ENCODE measurements around the gene CLCN1. TPM values are rescaled to one million over a fixed set of nuclear protein-coding genes. Genes with fewer than 3 reads are reported as not detected.

The CLCN1 gene
- total and polyA plus RNA-seq, 2 donors (not counting 1 experiment from before 2014, with no cell fraction given), result under 0.01 TPM; not detected in 1

DNA sequence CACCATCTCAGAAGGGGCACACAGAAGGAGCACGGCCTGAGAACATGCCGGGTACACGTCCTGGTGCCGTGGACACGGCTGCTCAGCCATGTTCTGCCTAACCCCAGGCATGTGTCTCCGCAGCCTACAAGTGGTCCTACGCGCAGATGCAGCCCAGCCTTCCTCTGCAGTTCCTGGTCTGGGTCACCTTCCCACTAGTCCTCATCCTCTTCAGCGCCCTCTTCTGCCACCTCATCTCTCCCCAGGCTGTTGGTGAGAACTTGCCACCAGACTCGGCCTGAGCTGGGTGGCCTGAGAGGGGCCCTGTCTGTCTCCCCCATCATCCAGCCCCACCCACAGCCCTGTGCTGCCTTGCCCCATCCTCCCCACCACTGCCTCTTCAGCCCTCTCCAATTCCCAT is 5.3 kb downstream of the CLCN1 start:
- H3K9me3 ChIP-seq (ENCODE audit: control insufficient read depth, insufficient read depth, low read depth, low read length), result no peaks in the 10 kb centered on the region
- H3K27ac ChIP-seq (ENCODE audit: insufficient read depth, low read length), result no peak overlapping the region
- peaks cover 2% of the 10 kb centered on the region for H3K4me1 ChIP-seq (ENCODE audit: control insufficient read depth, extremely low read depth, insufficient read depth, low read length)
- DNase-seq (ENCODE audit: low read depth in 2 of 2), result no peak
- no peaks in the 10 kb centered on the region for H4K20me1 ChIP-seq (ENCODE audit: control insufficient read depth, extremely low read depth, insufficient read depth, low read length)
- H2AFZ ChIP-seq (ENCODE audit: low read length), result no peak overlapping the region
- TF ChIP-seq EZH2 (IDR thresholded peaks at IDR 0.05; ENCODE audit: low read length, missing control alignments), result no peak
- TF ChIP-seq, protein P1, sequence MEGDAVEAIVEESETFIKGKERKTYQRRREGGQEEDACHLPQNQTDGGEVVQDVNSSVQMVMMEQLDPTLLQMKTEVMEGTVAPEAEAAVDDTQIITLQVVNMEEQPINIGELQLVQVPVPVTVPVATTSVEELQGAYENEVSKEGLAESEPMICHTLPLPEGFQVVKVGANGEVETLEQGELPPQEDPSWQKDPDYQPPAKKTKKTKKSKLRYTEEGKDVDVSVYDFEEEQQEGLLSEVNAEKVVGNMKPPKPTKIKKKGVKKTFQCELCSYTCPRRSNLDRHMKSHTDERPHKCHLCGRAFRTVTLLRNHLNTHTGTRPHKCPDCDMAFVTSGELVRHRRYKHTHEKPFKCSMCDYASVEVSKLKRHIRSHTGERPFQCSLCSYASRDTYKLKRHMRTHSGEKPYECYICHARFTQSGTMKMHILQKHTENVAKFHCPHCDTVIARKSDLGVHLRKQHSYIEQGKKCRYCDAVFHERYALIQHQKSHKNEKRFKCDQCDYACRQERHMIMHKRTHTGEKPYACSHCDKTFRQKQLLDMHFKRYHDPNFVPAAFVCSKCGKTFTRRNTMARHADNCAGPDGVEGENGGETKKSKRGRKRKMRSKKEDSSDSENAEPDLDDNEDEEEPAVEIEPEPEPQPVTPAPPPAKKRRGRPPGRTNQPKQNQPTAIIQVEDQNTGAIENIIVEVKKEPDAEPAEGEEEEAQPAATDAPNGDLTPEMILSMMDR (conservative IDR thresholded peaks at IDR 0.05 in 1 of 2, IDR thresholded peaks at IDR 0.05 in 1 of 2; ENCODE audit: low read depth in 1 of 2, low read length in 2 of 2), result no peak
- no peak overlapping the region for H3K4me2 ChIP-seq (ENCODE audit: extremely low read depth, insufficient read depth, low read length)
- H3K4me3 ChIP-seq (replicated peaks in 1 of 4; ENCODE audit: control extremely low read depth in 1 of 4, insufficient read depth in 1 of 4, low read depth in 3 of 4, low read length in 4 of 4), result no peak overlapping the region
- H3K9ac ChIP-seq (ENCODE audit: insufficient read depth, low read length), result no peak overlapping the region
- peaks cover 5% of the 10 kb centered on the region for H3K27me3 ChIP-seq (ENCODE audit: control insufficient read depth, insufficient read depth, low read length)
- no peaks in the 10 kb centered on the region for H3K36me3 ChIP-seq (ENCODE audit: control insufficient read depth, insufficient read depth, low read length)
- no peaks in the 10 kb centered on the region for H3K79me2 ChIP-seq (ENCODE audit: control insufficient read depth, insufficient read depth, low read length)

DNA sequence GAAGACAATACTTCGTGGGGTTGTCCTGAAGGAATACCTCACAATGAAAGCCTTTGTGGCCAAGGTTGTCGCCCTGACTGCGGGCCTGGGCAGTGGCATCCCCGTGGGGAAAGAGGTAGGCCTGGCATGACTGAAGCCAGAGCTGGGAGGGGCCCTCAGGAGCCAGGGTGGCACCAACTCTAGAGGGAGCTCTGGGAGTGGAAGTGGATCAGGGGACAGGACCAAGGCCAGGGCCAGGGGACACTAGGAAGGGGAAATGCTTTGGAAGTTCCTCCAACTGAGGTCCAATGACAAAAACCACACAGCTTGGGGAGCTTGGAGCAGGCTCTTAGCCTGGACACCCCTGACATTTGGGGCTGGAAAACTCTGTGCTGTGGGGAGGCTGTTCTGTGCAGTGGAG is 5.8 kb downstream of the CLCN1 start:
- Histone ChIP-seq H3K36me3 (ENCODE audit: control insufficient read depth, insufficient read depth, low read length) (no peaks in the 10 kb centered on the region), H3K9me3 (ENCODE audit: control insufficient read depth, insufficient read depth, low read depth, low read length) (no peaks in the 10 kb centered on the region), H3K9ac (ENCODE audit: insufficient read depth, low read length) (no peak overlapping the region), H3K4me2 (ENCODE audit: extremely low read depth, insufficient read depth, low read length) (no peak overlapping the region), H3K27me3 (ENCODE audit: control insufficient read depth, insufficient read depth, low read length) (peaks cover 5% of the 10 kb centered on the region), H3K79me2 (ENCODE audit: control insufficient read depth, insufficient read depth, low read length) (no peaks in the 10 kb centered on the region), H3K27ac (ENCODE audit: insufficient read depth, low read length) (no peak overlapping the region), H3K4me1 (ENCODE audit: control insufficient read depth, extremely low read depth, insufficient read depth, low read length) (peaks cover 2% of the 10 kb centered on the region), H2AFZ (ENCODE audit: low read length) (no peak overlapping the region), H4K20me1 (ENCODE audit: control insufficient read depth, extremely low read depth, insufficient read depth, low read length) (no peaks in the 10 kb centered on the region), H3K4me3 (replicated peaks in 1 of 4; ENCODE audit: control extremely low read depth in 1 of 4, insufficient read depth in 1 of 4, low read depth in 3 of 4, low read length in 4 of 4) (no peak overlapping the region)
- TF ChIP-seq EZH2 (IDR thresholded peaks at IDR 0.05; ENCODE audit: low read length, missing control alignments), result no peak
- TF ChIP-seq, protein P1 (conservative IDR thresholded peaks at IDR 0.05 in 1 of 2, IDR thresholded peaks at IDR 0.05 in 1 of 2; ENCODE audit: low read depth in 1 of 2, low read length in 2 of 2), result no peak
- DNase-seq (ENCODE audit: low read depth in 2 of 2), result no peak

GRCh38 chr7:143322760-143323633 is 7.1 kb downstream of the CLCN1 start:
- H3K4me2 ChIP-seq (ENCODE audit: extremely low read depth, insufficient read depth, low read length), result no peak overlapping the region
- no peak overlapping the region for H3K27ac ChIP-seq (ENCODE audit: insufficient read depth, low read length)
- no peaks in the 10 kb centered on the region for H3K9me3 ChIP-seq (ENCODE audit: control insufficient read depth, insufficient read depth, low read depth, low read length)
- no peaks in the 10 kb centered on the region for H4K20me1 ChIP-seq (ENCODE audit: control insufficient read depth, extremely low read depth, insufficient read depth, low read length)
- H3K79me2 ChIP-seq (ENCODE audit: control insufficient read depth, insufficient read depth, low read length), result no peaks in the 10 kb centered on the region
- no peaks in the 10 kb centered on the region for H3K36me3 ChIP-seq (ENCODE audit: control insufficient read depth, insufficient read depth, low read length)
- peak in 1 of 2 donors; percentile 44 for DNase-seq (ENCODE audit: low read depth in 2 of 2)
- no peak overlapping the region for H3K4me3 ChIP-seq (replicated peaks in 1 of 4; ENCODE audit: control extremely low read depth in 1 of 4, insufficient read depth in 1 of 4, low read depth in 3 of 4, low read length in 4 of 4)
- H3K9ac ChIP-seq (ENCODE audit: insufficient read depth, low read length), result no peak overlapping the region
- H2AFZ ChIP-seq (ENCODE audit: low read length), result no peak overlapping the region
- H3K4me1 ChIP-seq (ENCODE audit: control insufficient read depth, extremely low read depth, insufficient read depth, low read length), result peaks cover 2% of the 10 kb centered on the region
- TF ChIP-seq, protein P1 (conservative IDR thresholded peaks at IDR 0.05 in 1 of 2, IDR thresholded peaks at IDR 0.05 in 1 of 2; ENCODE audit: low read depth in 1 of 2, low read length in 2 of 2), result no peak
- TF ChIP-seq EZH2 (IDR thresholded peaks at IDR 0.05; ENCODE audit: low read length, missing control alignments), result no peak
- H3K27me3 ChIP-seq (ENCODE audit: control insufficient read depth, insufficient read depth, low read length), result peaks cover 5% of the 10 kb centered on the region

All from fibroblast of lung (primary cell).